ENCODE data around the gene LRRN4CL. TPM values are rescaled to one million over a fixed set of nuclear protein-coding genes. Genes with fewer than 3 reads are reported as not detected.

Gene LRRN4CL
- total and polyA plus RNA-seq, 2 of the 8 experiments (the other 6 are each of a cell fraction or from before 2014, with no cell fraction given) = 0.05 to 0.26 TPM

- peak; percentile 67 for TF ChIP-seq KDM4A (IDR thresholded peaks at IDR 0.05; ENCODE audit: low read depth, low read length, severe bottlenecking)
- TF ChIP-seq TCF12 (IDR thresholded peaks at IDR 0.05; ENCODE audit: low read depth, low read length) = no peak
- no peak for TF ChIP-seq RNF2 (IDR thresholded peaks at IDR 0.05; ENCODE audit: borderline replicate concordance, low read depth, low read length, missing control alignments, poor library complexity, severe bottlenecking)
- TF ChIP-seq SP2 (IDR thresholded peaks at IDR 0.05; ENCODE audit: low read length) = no peak
- no peak for TF ChIP-seq BCL11A (IDR thresholded peaks at IDR 0.05; ENCODE audit: low read depth in 2 of 2, low read length in 2 of 2)
- TF ChIP-seq POLR2A (IDR thresholded peaks at IDR 0.05; ENCODE audit: control extremely low read depth in 1 of 2, low read depth in 2 of 2, low read length in 2 of 2) = peak; percentile 26 to 79
- no peak for TF ChIP-seq SIX5 (IDR thresholded peaks at IDR 0.05; ENCODE audit: low read depth, low read length)
- no peak for TF ChIP-seq NANOG (IDR thresholded peaks at IDR 0.05; ENCODE audit: insufficient read depth, low read depth, low read length, poor library complexity, severe bottlenecking)
- no peak for TF ChIP-seq EP300 (IDR thresholded peaks at IDR 0.05; ENCODE audit: borderline replicate concordance in 1 of 2, low read depth in 2 of 2, low read length in 2 of 2)
Observed at GRCh38 chr11:62678770-62679696, 10.3 kb downstream of the LRRN4CL start, which contains the start of gene UBXN1 (continued).

All from H1 (cell line).